Measurements from ENCODE around the gene SPG11. TPM values are rescaled to one million over a fixed set of nuclear protein-coding genes. Genes with fewer than 3 reads are reported as not detected.
"Not testable (repeated sequence)": the region's sequence is repeated elsewhere in the genome, so short reads cannot be mapped to it uniquely, and the experiment has no call there.

SPG11 gene
- total RNA-seq, 1 donor from 2014 or later = 49.2 TPM

GRCh38 chr15:44689318-44689717 lies 25.9 kb upstream of the SPG11 start:
- DNase-seq (ENCODE audit: low spot score); intact Hi-C loops (cut with DNase I): not testable (repeated sequence)

- DNase-seq (ENCODE audit: low spot score); intact Hi-C loops (cut with DNase I): not testable (repeated sequence)
Measured at GRCh38 chr15:44682809-44683682, 19.6 kb upstream of the SPG11 start.

DNA sequence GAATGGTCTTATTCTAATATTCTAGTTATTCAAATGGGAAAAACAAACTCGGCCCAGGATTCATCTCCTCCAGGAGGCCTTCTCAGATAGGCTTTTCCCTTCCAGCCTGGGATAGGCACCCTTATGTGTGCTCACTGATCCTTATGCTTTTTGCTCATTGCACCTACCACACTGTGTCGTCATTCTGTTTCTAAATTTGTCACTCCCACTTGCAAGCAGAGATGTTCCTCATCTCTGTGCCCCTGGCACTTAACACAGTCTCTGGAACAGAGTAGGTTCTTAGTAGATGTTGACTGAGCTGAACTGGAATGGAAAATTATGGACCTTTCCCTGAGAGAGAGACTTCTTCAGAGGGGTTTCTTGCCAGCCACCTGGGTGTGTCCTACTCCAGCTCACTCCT lies 18.7 kb upstream of the SPG11 start:
- DNase-seq (ENCODE audit: low spot score) = no peak
- intact Hi-C loops (cut with DNase I) = no loop called here

- no peak for DNase-seq (ENCODE audit: low spot score)
- intact Hi-C loops (cut with DNase I) = no loop called here
Measured at GRCh38 chr15:44676676-44677075, 13.2 kb upstream of the SPG11 start.

DNA sequence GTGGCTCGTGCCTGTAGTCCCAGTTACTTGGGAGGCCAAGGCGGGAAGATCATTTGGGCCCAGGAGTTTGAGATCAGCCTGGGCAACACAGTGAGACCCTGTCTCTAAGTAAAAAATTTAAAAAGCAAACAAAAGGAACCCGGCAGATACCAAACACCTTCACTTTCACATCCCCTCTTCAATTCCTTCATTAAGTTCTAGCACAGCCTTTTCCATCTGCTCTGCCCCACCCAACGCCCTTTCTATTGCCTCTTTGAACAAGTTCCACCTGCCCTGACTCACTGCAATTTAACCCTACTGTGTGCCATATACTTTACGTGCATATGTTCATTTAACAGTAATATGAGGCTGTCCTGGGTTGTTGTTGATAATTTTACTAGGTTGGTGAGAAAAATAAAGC lies 12.4 kb upstream of the SPG11 start:
- DNase-seq (ENCODE audit: low spot score) = no peak

DNA sequence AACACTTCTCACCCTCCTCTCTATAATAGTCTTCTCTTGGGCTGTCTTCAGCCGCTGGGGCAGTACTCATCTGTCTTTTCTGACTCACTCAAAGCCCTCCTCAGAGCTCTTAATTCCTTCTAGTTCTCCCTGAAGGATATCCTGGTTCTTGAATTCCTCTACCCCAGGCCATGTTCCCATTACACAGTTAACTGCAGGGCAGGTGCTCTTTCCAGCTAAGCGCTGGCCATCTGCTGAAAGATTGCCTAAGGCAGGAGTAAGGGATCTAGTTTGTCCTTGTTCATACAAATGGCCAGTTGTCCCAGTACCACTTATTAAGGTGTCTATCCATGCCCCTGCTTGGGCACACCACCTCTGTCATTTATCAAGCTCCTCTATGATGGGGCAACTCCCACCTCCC lies 10.2 kb upstream of the SPG11 start:
- DNase-seq (ENCODE audit: low spot score) = no peak
- intact Hi-C loops (cut with DNase I) = no loop called here

More for the DNA sequence above, 12.4 kb upstream of the SPG11 start:
- intact Hi-C loops (cut with DNase I) = no loop called here

GRCh38 chr15:44670087-44670950 lies 6.9 kb upstream of the SPG11 start:
- no peak for DNase-seq (ENCODE audit: low spot score)
- intact Hi-C loops (cut with DNase I) = no loop called here

DNA sequence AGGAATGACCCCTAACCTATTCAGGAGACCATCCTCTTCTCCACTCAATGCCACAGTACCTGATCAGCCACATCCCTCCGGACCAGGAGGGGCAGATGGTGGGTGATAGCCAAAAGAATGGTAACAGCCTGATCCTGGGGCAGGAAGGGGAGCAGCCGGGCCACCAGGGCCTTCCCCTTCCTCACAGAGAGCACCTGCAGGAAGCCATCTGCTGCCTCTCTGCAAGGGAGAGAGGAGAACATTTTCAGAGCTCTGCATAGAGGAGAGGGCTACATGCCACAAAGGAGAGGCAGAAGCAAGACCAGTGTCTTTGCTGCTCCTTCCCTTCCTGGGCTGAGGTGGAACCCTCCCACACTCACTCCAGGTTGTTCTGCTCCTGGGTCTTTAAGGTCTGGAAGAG lies 5.5 kb upstream of the SPG11 start:
- intact Hi-C loops (cut with DNase I) = no loop called here
- DNase-seq (ENCODE audit: low spot score) = no peak

DNA sequence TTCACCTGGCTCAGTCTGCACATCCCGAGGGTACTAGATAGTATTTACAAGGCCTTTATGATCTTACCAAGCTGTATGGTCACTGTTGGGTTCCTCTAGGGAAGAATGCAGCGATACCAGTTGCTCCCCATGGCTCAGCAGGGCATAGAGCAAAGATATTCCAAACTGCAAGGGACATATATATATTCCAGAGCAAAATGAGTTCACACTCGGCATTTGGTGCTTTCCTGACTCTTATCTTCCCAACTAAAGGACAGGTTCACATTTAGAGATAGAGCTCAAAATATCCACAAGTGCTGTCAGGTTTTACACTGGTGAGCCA lies 3.5 kb upstream of the SPG11 start:
- no peak for DNase-seq (ENCODE audit: low spot score)
- intact Hi-C loops (cut with DNase I) = no loop called here

DNA sequence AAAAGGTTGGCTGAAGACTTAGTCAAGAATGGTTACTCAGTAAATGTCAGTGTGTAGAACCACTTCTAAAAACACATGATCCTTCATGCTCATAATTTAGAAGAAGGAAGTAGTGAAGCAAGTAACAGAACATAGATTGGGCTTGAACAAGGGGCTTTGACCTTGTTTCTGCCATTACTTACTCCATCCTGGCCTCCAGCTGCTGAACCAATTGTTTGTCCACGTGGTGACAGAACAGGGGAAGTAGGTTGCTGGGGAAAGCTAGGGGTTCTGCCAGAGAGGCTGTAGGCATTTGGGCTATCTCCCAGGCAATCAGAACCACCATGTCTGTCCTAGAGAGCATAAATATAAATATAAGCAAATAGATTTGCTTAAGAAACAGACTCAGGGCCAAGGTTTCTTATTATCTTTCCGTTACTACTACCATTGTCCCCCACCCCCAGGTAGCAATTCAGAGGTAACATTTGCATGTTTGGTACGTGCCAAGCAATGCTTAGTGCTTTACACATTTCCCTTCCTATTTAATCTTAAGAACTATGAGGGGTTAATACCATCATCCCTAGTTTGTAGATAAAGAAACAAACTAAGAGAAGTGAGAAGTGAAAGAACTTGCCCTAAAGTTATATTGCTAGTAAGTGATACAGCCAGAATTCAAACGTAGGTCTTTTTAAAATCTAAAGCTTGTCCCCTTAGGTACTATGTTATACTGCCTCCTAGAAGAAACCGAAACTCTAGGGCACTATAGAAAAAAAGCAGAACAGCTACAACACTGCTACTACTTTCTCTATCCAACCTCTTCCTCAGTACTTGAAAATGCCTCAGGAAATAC lies 3.0 kb upstream of the SPG11 start:
- intact Hi-C loops (cut with DNase I) = no loop called here
- no peak for DNase-seq (ENCODE audit: low spot score)

- peak; percentile 82 for DNase-seq (ENCODE audit: low spot score)
- intact Hi-C loops (cut with DNase I) = loop anchor here (1.0 to 2.0 kb wide), 2 partner anchors 49 to 66 kb away; partner anchors contain the start of genes B2M and PATL2
Measured at GRCh38 chr15:44662478-44663409, 718 bp downstream of the SPG11 start.

DNA sequence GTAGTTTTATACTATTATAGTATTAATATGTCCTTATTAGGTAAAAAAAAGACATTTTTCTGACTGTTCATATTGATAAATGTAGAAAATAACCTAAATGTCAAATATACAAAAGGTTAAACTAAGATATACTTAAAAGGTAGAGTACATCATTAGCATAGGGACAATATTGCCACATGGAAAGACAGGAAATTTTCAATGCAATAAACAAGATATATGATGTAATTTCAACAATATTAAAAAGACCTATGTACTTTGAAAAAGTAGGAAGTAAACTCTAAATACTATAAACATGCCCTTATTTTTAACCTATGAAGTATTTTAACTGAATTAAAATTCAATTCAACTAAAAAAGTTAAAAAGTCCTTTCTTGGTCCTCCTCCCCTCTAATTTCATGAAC lies 1.9 kb downstream of the SPG11 start:
- intact Hi-C loops (cut with DNase I) = no loop called here
- DNase-seq (ENCODE audit: low spot score) = no peak

- intact Hi-C loops (cut with DNase I) = no loop called here
- DNase-seq (ENCODE audit: low spot score) = no peak
Measured at GRCh38 chr15:44659056-44659455, 4.4 kb downstream of the SPG11 start.

DNA sequence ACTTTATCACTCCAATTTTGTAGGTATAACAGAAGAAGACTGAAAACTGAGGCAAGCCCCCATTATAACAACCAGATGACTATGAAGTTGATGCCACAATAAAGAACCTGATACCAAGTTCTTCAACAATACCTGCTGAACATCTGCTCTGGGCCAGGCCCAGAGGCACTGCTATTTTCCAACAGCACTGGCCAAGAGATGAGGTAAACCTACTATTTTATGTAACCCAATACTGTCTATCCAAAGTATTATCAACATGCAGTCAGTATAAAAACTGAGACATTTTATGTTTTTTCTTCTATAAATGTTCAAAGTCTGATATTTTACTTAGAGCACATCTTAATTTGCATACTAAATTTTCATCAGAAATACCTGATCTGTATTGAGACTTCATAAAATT lies 6.1 kb downstream of the SPG11 start:
- intact Hi-C loops (cut with DNase I) = no loop called here
- no peak for DNase-seq (ENCODE audit: low spot score)

DNA sequence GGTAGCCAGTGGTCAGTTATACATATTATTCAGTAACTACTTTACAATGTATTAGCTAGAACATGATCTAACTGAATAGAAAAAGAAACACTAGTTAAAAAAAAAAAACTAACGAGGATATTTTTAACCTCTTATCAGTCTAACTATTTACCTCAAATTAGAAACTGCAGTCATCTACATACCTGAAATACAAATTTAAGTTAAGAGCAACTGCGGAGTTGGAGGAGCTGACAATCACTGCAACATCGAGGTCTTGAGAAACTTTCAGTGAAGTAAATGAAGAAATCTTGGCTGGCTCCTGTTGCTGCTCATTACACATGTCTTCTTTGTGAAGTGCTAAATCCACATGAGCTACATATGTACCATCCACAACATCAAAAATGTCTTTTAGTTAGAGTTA lies 6.5 kb downstream of the SPG11 start:
- intact Hi-C loops (cut with DNase I) = no loop called here
- no peak for DNase-seq (ENCODE audit: low spot score)

GRCh38 chr15:44656298-44656697 lies 7.2 kb downstream of the SPG11 start:
- intact Hi-C loops (cut with DNase I) = no loop called here
- DNase-seq (ENCODE audit: low spot score) = no peak

GRCh38 chr15:44654858-44655257 lies 8.6 kb downstream of the SPG11 start:
- intact Hi-C loops (cut with DNase I) = no loop called here
- no peak for DNase-seq (ENCODE audit: low spot score)

DNA sequence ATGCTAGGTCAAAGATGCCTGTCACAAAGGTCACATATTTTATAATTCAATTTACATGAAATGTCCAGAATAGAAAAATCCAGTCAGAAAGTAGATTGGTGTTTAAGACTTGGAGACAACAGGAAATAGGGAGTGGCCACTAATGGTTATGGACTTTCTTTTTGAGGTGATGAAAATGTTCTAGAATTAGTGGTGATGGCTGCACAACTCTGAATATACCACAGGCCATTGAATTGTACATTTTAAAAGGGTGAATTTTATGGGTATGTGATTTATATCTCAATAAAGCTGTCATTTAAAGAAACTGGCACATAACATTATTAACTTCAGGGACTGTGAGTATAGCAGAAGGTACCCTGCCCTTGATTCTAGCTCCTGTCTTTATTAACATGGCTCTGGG lies 15.8 kb downstream of the SPG11 start:
- intact Hi-C loops (cut with DNase I) = no loop called here
- DNase-seq (ENCODE audit: low spot score) = no peak

DNA sequence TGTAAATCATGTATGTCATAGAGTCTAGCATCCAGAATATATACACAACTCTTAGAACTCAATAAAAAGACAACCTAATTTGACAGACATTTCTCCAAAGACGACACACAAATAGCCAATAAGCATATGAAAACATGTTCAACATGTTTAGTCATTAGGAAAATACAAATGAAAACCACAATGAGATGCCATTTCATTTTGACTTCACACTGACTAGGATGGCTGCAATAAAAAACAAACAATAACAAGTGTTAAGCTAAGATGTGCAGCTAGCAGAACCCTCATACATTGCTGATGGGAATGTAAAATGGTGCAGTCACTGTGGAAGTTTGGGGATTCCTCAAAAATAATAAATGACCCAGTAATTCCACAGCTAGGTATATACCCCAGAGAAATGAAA lies 16.4 kb downstream of the SPG11 start:
- intact Hi-C loops (cut with DNase I) = no loop called here
- DNase-seq (ENCODE audit: low spot score) = no peak
